ENCODE data around the gene REPIN1. TPM values are rescaled to one million over a fixed set of nuclear protein-coding genes. Genes with fewer than 3 reads are reported as not detected.

The REPIN1 gene
- total and polyA plus RNA-seq, 9 of the 15 experiments (the other 6 are each of a cell fraction or from before 2014, with no cell fraction given), result 8.1 to 283 (median 94.3) TPM

GRCh38 chr7:150357270-150357669 is 11.4 kb upstream of the REPIN1 start:
- BruUV-seq (replicated peaks), result no TSS peak
- peak in 1 of 4 experiments; percentile 15 for DNase-seq (ENCODE audit: extremely low read depth in 1 of 4, low spot score in 3 of 4)
- ChIA-PET POLR2A (no interaction called here), CTCF (ENCODE audit: low intra/inter-chr PET ratio) (interaction anchor here (0.9 to 1.6 kb wide), 2 partner anchors 63 to 65 kb away, joined by 3 to 16 read pairs; no protein-coding TSS in a partner anchor)
- Histone ChIP-seq H3K27ac (ENCODE audit: extremely low read depth, low read depth, low read length) (0 out of 3 replicates have a peak overlapping the region, but pooled peaks have one; percentile 7), H3K79me2 (ENCODE audit: control insufficient read depth, insufficient read depth, low read length) (no peaks in the 10 kb centered on the region), H3K27me3 (ENCODE audit: control insufficient read depth in 2 of 2, insufficient read depth in 2 of 2, low read length in 2 of 2) (no peaks in the 10 kb centered on the region; a peak in 1 of 5 replicates), H2AFZ (ENCODE audit: low read depth, low read length) (peak overlapping the region; percentile 48), H3K9me1 (ENCODE audit: control insufficient read depth, insufficient read depth, low read length) (peaks cover 5% of the 10 kb centered on the region), H3K4me2 (ENCODE audit: insufficient read depth, low read length) (no peak overlapping the region; the same call in 1 of the 2 replicates), H3K9me3 (replicated peaks; ENCODE audit: control insufficient read depth, insufficient read depth, low read depth, low read length) (no peaks in the 10 kb centered on the region), H3K4me1 (replicated peaks in 1 of 2; ENCODE audit: control insufficient read depth in 2 of 2, insufficient read depth in 2 of 2, low read length in 2 of 2) (peaks cover 30 to 37% of the 10 kb centered on the region in 2 experiments; a peak in 4 of 5 replicates), H4K20me1 (replicated peaks; ENCODE audit: control insufficient read depth, insufficient read depth, low read length) (no peaks in the 10 kb centered on the region), H3K36me3 (ENCODE audit: control insufficient read depth, insufficient read depth, low read length) (no peaks in the 10 kb centered on the region), H3K9ac (ENCODE audit: insufficient read depth in 1 of 2, low read depth in 2 of 2, low read length in 2 of 2) (no peak overlapping the region), H3K4me3 (no peak overlapping the region)
- in situ Hi-C loops (cut with MboI), result no loop called here
- intact Hi-C loops (cut with micrococcal nuclease), result loop anchor here (2.0 to 10.0 kb wide), 3 partner anchors 22 to 398 kb away; partner anchors contain the start of gene ZNF775
- WGBS (ENCODE audit: insufficient coverage, low coverage, missing lambda C conversion rate), result 63% methylated on average over 9 of the region's 9 CpGs
- no peak for FAIRE-seq
- ATAC-seq, result no peak
- peak; percentile 91 for TF ChIP-seq ZNF740 (CRISPR knock-in tag; IDR thresholded peaks at IDR 0.05)
- TF ChIP-seq ZNF740 (tag; IDR thresholded peaks at IDR 0.05), result no peak; a peak in 1 of 4 replicates
- TF ChIP-seq SP2 (IDR thresholded peaks at IDR 0.05; ENCODE audit: extremely low read depth, low read depth, low read length, poor library complexity, severe bottlenecking), result no peak
- no peak for TF ChIP-seq ZNF699 (CRISPR knock-in tag; IDR thresholded peaks at IDR 0.05; ENCODE audit: insufficient replicate concordance)
- no peak for TF ChIP-seq BRF2 (IDR thresholded peaks at IDR 0.05; ENCODE audit: borderline replicate concordance, insufficient read depth, insufficient read length)
- TF ChIP-seq CCNT2 (IDR thresholded peaks at IDR 0.05; ENCODE audit: borderline replicate concordance, extremely low read depth, insufficient read length, low read depth, low read length), result no peak
- no peak for TF ChIP-seq SMARCA5 (IDR thresholded peaks at IDR 0.05)
- 0 out of 2 replicates have a peak, but pooled peaks have one; percentile 21 for TF ChIP-seq MAX (CRISPR knock-in tag; IDR thresholded peaks at IDR 0.05)
- 0 out of 2 replicates have a peak, but pooled peaks have one; percentile 10 for TF ChIP-seq NR2C1 (IDR thresholded peaks at IDR 0.05)
- TF ChIP-seq NR2C1 (tag; IDR thresholded peaks at IDR 0.05), result no peak; the same call in 1 of the 2 replicates
- no peak for TF ChIP-seq ETV5 (CRISPR knock-in tag; IDR thresholded peaks at IDR 0.05; ENCODE audit: low read depth)
- TF ChIP-seq RUNX1 (IDR thresholded peaks at IDR 0.05; ENCODE audit: low read depth), result no peak
- no peak for TF ChIP-seq PTRF (tag; IDR thresholded peaks at IDR 0.05)
- no peak for TF ChIP-seq ZNF830 (CRISPR knock-in tag; IDR thresholded peaks at IDR 0.05)
- TF ChIP-seq CBFA2T2 (conservative IDR thresholded peaks at IDR 0.05), result no peak
- TF ChIP-seq HCFC1 (IDR thresholded peaks at IDR 0.05; ENCODE audit: low read depth, low read length), result 0 out of 2 replicates have a peak, but pooled peaks have one; percentile 13
- no peak for TF ChIP-seq ZNF184 (CRISPR knock-in tag; IDR thresholded peaks at IDR 0.05)
- no peak for TF ChIP-seq TBP (optimal IDR thresholded peaks at IDR 0.05; ENCODE audit: low read depth, low read length)
- 0 out of 2 replicates have a peak, but pooled peaks have one; percentile 13 for TF ChIP-seq ETV1 (tag; conservative IDR thresholded peaks at IDR 0.05; ENCODE audit: low read depth)
- TF ChIP-seq USF1 (CRISPR knock-in tag; IDR thresholded peaks at IDR 0.05), result peak; percentile 30; the same call in 1 of the 2 replicates

Measured in K562 (cell line).